Measurements from ENCODE around the gene CXCL13.
"Not testable (repeated sequence)": the region's sequence is repeated elsewhere in the genome, so short reads cannot be mapped to it uniquely, and the experiment has no call there.

Gene CXCL13

GRCh38 chr4:77566148-77566547 lies 39.5 kb upstream of the CXCL13 start:
- no peaks in the 10 kb centered on the region for H3K27me3 ChIP-seq (replicated peaks; ENCODE audit: insufficient read depth, low read length)
- H3K9me3 ChIP-seq (replicated peaks; ENCODE audit: insufficient read depth, low read length), result no peaks in the 10 kb centered on the region
- no peak overlapping the region for H3K4me3 ChIP-seq (ENCODE audit: low read length)
- no peak overlapping the region for H3K4me2 ChIP-seq (ENCODE audit: low read depth, low read length)
- H3K4me1 ChIP-seq (ENCODE audit: low read length), result no peaks in the 10 kb centered on the region
- no peak overlapping the region for H3K27ac ChIP-seq (ENCODE audit: low read length)
- no peaks in the 10 kb centered on the region for H3K36me3 ChIP-seq (replicated peaks; ENCODE audit: insufficient read depth, low read length)
- H2AFZ ChIP-seq (ENCODE audit: low read length), result no peak overlapping the region
- TF ChIP-seq EZH2 (optimal IDR thresholded peaks at IDR 0.05; ENCODE audit: low read depth, low read length) (no peak), EZH2phosphoT487 (IDR thresholded peaks at IDR 0.05; ENCODE audit: low read length) (no peak), CTCF (IDR thresholded peaks at IDR 0.05; ENCODE audit: low read length) (no peak)
- H4K20me1 ChIP-seq (ENCODE audit: insufficient read depth, low read length), result no peaks in the 10 kb centered on the region
- H3K9ac ChIP-seq (ENCODE audit: low read length), result no peak overlapping the region
- no peaks in the 10 kb centered on the region for H3K79me2 ChIP-seq (ENCODE audit: low read length)
- no peak for DNase-seq
- H3F3A ChIP-seq (ENCODE audit: insufficient read depth, low read length), result no peaks in the 10 kb centered on the region
- no peaks in the 10 kb centered on the region for H3K9me2 ChIP-seq (replicated peaks; ENCODE audit: insufficient read depth, low read length)

- no peaks in the 10 kb centered on the region for H3K4me1 ChIP-seq (ENCODE audit: low read length)
- DNase-seq, result no peak
- H3K9ac ChIP-seq (ENCODE audit: low read length), result no peak overlapping the region
- H3K36me3 ChIP-seq (replicated peaks; ENCODE audit: insufficient read depth, low read length), result no peaks in the 10 kb centered on the region
- no peaks in the 10 kb centered on the region for H3K79me2 ChIP-seq (ENCODE audit: low read length)
- no peak overlapping the region for H3K27ac ChIP-seq (ENCODE audit: low read length)
- no peaks in the 10 kb centered on the region for H4K20me1 ChIP-seq (ENCODE audit: insufficient read depth, low read length)
- H3K4me2 ChIP-seq (ENCODE audit: low read depth, low read length), result no peak overlapping the region
- H3K9me3 ChIP-seq (replicated peaks; ENCODE audit: insufficient read depth, low read length), result no peaks in the 10 kb centered on the region
- H3F3A ChIP-seq (ENCODE audit: insufficient read depth, low read length), result no peaks in the 10 kb centered on the region
- no peak overlapping the region for H3K4me3 ChIP-seq (ENCODE audit: low read length)
- H3K27me3 ChIP-seq (replicated peaks; ENCODE audit: insufficient read depth, low read length), result no peaks in the 10 kb centered on the region
- no peaks in the 10 kb centered on the region for H3K9me2 ChIP-seq (replicated peaks; ENCODE audit: insufficient read depth, low read length)
- TF ChIP-seq CTCF (IDR thresholded peaks at IDR 0.05; ENCODE audit: low read length), result no peak
- TF ChIP-seq EZH2 (optimal IDR thresholded peaks at IDR 0.05; ENCODE audit: low read depth, low read length), result no peak
- TF ChIP-seq EZH2phosphoT487 (IDR thresholded peaks at IDR 0.05; ENCODE audit: low read length), result no peak
- no peak overlapping the region for H2AFZ ChIP-seq (ENCODE audit: low read length)
Measured at GRCh38 chr4:77567549-77567948, 38.1 kb upstream of the CXCL13 start.

- DNase-seq; H4K20me1 ChIP-seq (ENCODE audit: insufficient read depth, low read length); H3K27me3 ChIP-seq (replicated peaks; ENCODE audit: insufficient read depth, low read length); H3K36me3 ChIP-seq (replicated peaks; ENCODE audit: insufficient read depth, low read length); H3K4me2 ChIP-seq (ENCODE audit: low read depth, low read length); H3K4me3 ChIP-seq (ENCODE audit: low read length); H3K79me2 ChIP-seq (ENCODE audit: low read length); H3K4me1 ChIP-seq (ENCODE audit: low read length); H3F3A ChIP-seq (ENCODE audit: insufficient read depth, low read length); H3K27ac ChIP-seq (ENCODE audit: low read length); H3K9me2 ChIP-seq (replicated peaks; ENCODE audit: insufficient read depth, low read length); H3K9ac ChIP-seq (ENCODE audit: low read length); H3K9me3 ChIP-seq (replicated peaks; ENCODE audit: insufficient read depth, low read length); H2AFZ ChIP-seq (ENCODE audit: low read length): not testable (repeated sequence)
Measured at GRCh38 chr4:77570508-77571214, 35.0 kb upstream of the CXCL13 start.

- Histone ChIP-seq H3F3A (ENCODE audit: insufficient read depth, low read length) (0 out of 2 replicates have a peak, but pooled peaks cover 1% of the 10 kb centered on the region), H3K9me3 (replicated peaks; ENCODE audit: insufficient read depth, low read length) (no peaks in the 10 kb centered on the region), H3K4me3 (ENCODE audit: low read length) (no peak overlapping the region), H3K4me1 (ENCODE audit: low read length) (peaks cover 6% of the 10 kb centered on the region), H3K9me2 (replicated peaks; ENCODE audit: insufficient read depth, low read length) (no peaks in the 10 kb centered on the region), H3K79me2 (ENCODE audit: low read length) (no peaks in the 10 kb centered on the region), H4K20me1 (ENCODE audit: insufficient read depth, low read length) (no peaks in the 10 kb centered on the region), H3K36me3 (replicated peaks; ENCODE audit: insufficient read depth, low read length) (no peaks in the 10 kb centered on the region), H3K27me3 (replicated peaks; ENCODE audit: insufficient read depth, low read length) (no peaks in the 10 kb centered on the region), H2AFZ (ENCODE audit: low read length) (no peak overlapping the region), H3K9ac (ENCODE audit: low read length) (no peak overlapping the region), H3K4me2 (ENCODE audit: low read depth, low read length) (no peak overlapping the region), H3K27ac (ENCODE audit: low read length) (no peak overlapping the region)
- TF ChIP-seq EZH2 (optimal IDR thresholded peaks at IDR 0.05; ENCODE audit: low read depth, low read length), result no peak
- DNase-seq, result no peak
Measured at GRCh38 chr4:77576351-77576750, 29.3 kb upstream of the CXCL13 start.
